Posterior cingulate gyrus (tissue), 11 donors: Measurements from ENCODE around the gene COL6A3.

Source experiments
- DNase-seq, 10 donors: peaks; one replicate each; pipeline versions ENCODE4 v3.0.0 to v3.0.0-alpha.2; 2020 to 2021; ENCODE audit warnings: mixed read lengths in 3 of 10
- intact Hi-C: fragments of 100-400 bp; cut with DNase I; formaldehyde crosslinking; loops from one replicate; pipeline ENCODE4 v1.15.1; 2023

Gene COL6A3

GRCh38 chr2:237413777-237414661, at the start of gene COL6A3:
Gene COL6A3, minus strand, starts transcription at chr2:237414164. Its CDS starts 17,347 bp downstream, at chr2:237396817.
- no peak for DNase-seq
- intact Hi-C loops: no loop called here

DNA sequence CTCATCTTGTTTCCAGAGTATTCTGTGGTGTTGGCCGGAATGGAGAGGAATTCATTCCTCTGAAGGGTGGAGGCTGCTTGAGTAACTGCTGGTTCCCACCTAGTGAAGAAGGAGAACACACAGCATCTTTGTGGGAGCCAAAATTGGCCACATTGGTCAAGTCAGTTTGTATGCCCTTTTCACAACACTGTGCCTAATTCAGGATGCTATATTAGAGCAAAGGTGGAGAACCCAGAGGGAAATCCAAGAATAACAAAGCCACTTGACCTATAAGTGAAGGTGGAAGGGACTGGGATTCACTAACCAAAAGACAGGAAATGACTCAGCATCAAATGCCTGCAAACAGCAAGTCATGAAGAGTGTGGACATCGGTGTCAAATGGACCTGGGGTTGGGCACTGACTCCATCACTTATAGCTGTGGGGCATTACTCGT, 45.8 kb upstream of the COL6A3 start:
- intact Hi-C loops: no loop called here
- no peak for DNase-seq

DNA sequence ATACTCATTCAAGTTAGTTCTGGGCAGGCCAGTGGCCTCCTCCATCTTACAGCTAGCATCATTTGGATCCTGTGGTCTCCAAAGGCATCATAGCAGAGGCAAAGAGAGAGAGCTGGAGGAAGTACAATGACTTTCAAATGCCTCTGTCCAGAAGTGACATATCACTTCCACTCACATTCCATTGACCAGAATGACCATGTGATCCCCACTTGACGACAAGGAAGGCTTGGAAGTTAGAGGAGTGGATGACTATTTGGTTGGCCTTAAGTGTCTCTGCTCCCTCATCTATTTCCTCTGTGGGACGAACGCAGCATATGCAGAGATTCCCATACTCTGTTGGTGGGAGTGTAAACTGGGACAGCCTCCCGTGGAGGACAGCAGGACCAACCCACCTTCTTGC, 45.3 kb upstream of the COL6A3 start:
- no peak for DNase-seq

DNA sequence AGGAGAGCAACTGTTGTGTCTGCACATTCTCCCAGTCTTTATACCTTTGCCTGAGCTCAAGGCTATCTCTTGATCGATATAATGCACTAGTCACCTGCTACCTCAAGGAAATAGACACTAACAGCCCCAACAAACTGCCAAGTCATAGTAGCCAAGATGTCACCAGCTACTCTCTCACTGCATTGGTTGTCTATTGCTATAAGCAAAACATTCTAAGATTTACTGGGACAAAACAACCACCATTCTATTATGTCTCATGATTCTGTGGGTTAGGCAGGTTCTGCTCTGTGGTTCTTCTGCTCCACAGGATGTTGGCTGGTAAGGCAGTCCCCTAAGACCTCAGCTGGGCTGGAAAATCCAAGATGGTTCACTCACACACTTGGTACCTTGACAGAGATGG, 44.6 kb upstream of the COL6A3 start:
- intact Hi-C loops: no loop called here
- DNase-seq: no peak

More for the DNA sequence above, 45.3 kb upstream of the COL6A3 start:
- intact Hi-C loops: no loop called here

DNA sequence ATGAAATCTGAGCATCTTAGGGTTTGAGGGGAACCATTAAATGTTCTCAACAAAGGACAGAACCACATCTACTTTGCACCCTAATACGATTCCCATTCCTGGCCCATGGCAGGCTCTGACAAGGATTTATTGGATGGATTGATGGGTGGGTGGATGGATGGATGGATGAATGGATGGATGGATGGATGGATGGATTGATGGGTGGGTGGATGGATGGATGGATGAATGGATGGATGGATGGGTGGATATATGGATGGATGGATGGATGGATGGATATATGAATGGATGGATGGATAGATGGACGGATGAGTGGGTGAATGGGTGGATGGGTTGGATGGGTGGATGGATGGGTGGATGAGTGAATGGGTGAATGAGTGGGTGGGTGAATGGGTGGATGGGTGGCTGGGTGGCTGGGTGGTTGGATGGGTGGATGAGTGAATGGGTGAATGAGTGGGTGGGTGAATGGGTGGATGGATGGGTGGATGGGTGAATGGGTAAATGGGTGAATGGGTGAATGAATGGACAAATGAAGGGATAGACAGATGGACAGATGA, 43.5 kb upstream of the COL6A3 start:
- intact Hi-C loops: no loop called here

DNA sequence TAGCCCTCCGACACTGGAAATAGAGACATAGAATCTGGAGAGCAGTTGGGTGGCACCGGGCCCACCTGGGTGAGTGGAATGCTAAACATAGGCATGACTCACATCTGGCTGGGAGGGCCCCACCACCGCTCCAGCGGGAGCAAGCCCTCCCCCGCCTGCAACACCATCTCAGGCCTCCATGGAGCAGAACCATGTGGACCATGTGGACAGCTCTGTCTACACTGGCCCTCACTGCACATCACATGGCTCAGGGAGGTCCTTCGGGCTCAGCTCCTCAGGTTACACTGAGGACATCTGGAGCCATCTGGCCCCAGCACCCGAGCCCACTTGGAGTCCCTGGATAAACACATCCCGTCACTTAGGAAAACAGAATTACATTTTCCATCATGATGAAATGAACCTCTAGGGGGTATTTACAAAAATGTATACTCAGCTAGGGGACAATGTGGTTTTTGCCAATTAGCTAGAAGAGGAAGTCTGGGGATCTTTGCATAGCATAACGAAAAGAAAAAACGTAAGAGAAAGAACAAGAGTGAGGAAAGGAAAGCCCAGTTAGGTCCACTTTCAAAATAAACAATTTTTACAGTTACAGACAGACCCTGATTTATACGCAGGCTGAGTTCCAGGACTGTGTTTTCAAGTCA, 42.4 kb upstream of the COL6A3 start:
- intact Hi-C loops: no loop called here

More for the DNA sequence above, 43.5 kb upstream of the COL6A3 start:
- DNase-seq: no peak

GRCh38 chr2:237455764-237456163, 41.8 kb upstream of the COL6A3 start:
- intact Hi-C loops: no loop called here
- peak in 1 of 10 donors; percentile 22 for DNase-seq

More for the DNA sequence above, 42.4 kb upstream of the COL6A3 start:
- DNase-seq: peak in 2 of 10 donors; percentile 75 to 83

- intact Hi-C loops: no loop called here
- DNase-seq: peak in 1 of 10 donors; percentile 17
These were observed 39.7 kb upstream of the COL6A3 start for GRCh38 chr2:237453671-237454070.

DNA sequence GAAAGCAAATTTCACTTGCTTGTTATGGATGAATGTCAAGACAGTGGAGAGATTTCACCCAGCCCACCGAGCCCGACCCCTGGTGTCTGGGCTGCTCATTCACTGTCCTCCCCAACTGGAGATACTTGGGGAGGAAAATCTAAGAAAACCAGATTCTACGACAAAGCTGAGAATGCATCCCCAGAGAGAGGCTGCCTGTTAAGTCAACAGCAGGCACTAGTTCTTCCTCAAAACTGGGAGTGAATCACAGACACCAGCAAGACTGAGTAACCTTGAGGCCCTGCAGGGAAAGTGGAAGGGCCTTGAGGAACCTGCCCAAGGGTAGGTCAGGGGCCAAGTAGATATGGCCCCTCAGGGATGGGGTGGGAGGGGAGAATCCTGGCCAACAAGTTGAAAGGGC, 38.9 kb upstream of the COL6A3 start:
- peak in 1 of 10 donors; percentile 35 for DNase-seq

GRCh38 chr2:237451643-237452469, 37.9 kb upstream of the COL6A3 start:
- DNase-seq: peak in 1 of 10 donors; percentile 38
- intact Hi-C loops: no loop called here

More for the DNA sequence above, 38.9 kb upstream of the COL6A3 start:
- intact Hi-C loops: no loop called here

- intact Hi-C loops: no loop called here
- DNase-seq: peak in 1 of 10 donors; percentile 77
These were observed 36.6 kb upstream of the COL6A3 start for GRCh38 chr2:237450583-237450982.

GRCh38 chr2:237450108-237450507, 36.1 kb upstream of the COL6A3 start:
- intact Hi-C loops: no loop called here
- peak in 1 of 10 donors; percentile 18 for DNase-seq

DNA sequence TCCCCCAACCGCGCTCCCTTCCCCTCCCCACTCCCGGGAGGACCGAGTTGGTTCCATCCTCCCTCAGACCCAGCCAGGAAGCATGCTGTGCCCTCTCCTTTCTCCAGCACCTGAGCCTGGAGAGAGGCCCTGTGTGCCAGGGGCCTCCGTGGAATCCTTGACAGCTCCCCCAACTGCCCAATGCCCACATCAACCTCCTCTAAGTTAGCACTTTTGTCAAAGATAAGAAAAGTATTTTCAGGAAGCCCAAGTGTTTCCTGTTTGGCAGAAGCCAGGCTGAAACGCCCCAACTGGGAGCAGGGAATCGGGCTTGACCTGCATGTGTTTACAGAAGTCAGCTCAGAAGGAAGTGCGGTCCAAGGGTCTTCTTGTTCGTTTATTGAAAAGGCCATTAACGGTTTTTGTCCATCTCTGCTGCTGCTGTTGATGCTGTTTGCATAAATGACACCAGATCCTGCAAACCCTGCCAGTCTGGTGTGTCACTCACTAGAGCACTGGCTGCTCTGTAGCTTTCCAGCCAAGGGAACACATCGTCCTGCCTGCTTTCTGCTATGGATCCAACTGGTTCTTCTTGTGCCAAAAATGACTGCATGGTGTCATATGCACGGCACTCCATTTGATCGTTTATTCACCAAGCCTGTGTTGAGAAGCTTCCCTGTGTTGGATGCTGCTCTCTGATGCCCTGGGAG, 35.4 kb upstream of the COL6A3 start:
- DNase-seq: peak in 5 of 10 donors; percentile 50 to 88 (median 66)

DNA sequence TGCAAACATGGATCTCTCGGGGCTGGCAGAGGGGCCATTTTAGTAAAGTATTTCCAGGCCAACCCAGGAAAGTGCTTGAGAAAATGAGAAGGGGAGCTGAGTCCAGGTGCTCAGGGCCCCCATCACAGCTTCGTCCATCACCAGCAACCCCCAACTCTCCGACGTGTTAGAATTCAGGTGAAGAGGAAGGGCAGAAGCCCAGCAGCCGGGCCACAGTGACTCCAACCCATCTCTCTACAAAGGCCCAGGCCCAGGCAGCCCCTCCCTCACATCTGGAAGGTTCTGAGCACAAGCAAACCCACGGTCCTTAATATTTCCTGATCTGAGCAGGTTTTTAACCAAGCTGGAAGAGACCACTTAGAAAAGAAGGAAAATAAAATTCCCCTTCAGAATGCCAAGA, 34.7 kb upstream of the COL6A3 start:
- peak in 1 of 10 donors; percentile 67 for DNase-seq
- intact Hi-C loops: no loop called here

More for the DNA sequence above, 35.4 kb upstream of the COL6A3 start:
- intact Hi-C loops: no loop called here

- peak in 1 of 10 donors; percentile 57 for DNase-seq
- intact Hi-C loops: no loop called here
These were observed 34.2 kb upstream of the COL6A3 start for GRCh38 chr2:237448171-237448570.

DNA sequence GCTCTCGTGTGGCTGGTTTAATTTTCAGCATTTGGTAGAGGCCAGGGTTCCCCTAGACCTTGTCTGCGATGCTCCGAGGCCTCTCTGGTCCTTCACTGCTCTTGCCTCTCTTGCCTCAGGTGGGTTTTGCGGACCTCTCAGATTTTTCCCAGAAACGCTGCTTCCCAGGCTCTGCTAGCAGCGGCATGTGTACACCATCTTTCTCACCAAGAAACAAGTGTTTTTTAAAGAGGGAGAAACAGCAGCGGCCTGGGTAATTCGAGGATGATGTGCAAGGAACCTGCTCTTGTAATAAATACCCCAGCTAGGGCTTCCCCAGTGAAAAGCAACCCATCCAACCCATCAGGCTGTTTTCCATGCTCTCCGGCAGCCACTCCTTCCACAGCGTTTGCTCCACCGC, 33.5 kb upstream of the COL6A3 start:
- intact Hi-C loops: no loop called here
- peak in 1 of 10 donors; percentile 45 for DNase-seq

- no peak for DNase-seq
- intact Hi-C loops: no loop called here
These were observed 32.3 kb upstream of the COL6A3 start for GRCh38 chr2:237446338-237446665.

DNA sequence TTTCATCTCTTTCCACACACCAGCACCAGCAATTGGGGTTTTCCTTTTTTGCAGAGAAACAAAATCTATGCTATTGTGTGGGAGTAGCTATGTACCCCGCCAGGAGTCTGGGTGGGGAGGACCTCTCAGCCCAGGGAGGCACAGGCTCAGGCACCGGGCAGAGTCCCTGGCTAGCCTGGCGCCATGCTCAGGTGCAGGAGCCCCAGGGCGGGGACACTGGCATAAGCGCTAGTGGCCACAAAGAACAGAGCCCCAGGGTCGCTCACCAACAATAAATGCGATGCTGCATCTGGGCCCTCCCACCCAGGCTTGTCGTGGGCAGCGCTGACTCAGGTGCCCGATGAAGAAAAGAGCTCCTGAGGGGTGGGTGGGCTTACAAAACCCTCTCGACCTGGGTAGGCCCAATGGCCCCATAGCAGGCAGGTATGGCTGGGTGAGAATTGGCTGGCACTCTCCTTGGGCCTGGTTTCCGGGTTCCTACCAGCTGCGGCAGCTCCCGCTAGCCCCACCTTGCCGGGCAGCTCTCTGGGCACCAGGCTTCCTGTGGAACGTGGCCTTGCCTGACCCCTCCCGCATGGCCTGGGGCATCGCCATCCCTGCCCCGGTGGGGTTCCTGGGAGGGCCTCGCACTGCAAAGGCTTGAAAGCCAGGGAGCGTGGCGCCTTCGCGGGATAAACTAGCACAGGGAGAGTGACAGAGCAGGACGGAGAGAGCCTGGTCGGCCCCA, 31.8 kb upstream of the COL6A3 start:
- intact Hi-C loops: no loop called here
- peak in 1 of 10 donors; percentile 76 for DNase-seq

GRCh38 chr2:237444071-237444470, 30.1 kb upstream of the COL6A3 start:
- peak in 1 of 10 donors; percentile 28 for DNase-seq
- intact Hi-C loops: no loop called here
